ENCODE measurements around the gene RRP7A. TPM values are rescaled to one million over a fixed set of nuclear protein-coding genes. Genes with fewer than 3 reads are reported as not detected.

The RRP7A gene
- total RNA-seq: 20.8 and 55.7 TPM in 2 replicates

GRCh38 chr22:42519525-42520401 lies at the start of gene RRP7A:
RRP7A (minus strand) TSS chr22:42519796; CDS start chr22:42519786, 10 bp downstream.

GRCh38 chr22:42553475-42554361 lies 34.1 kb upstream of the RRP7A start, which contains the start of gene SERHL2:
SERHL2 (plus strand) TSS chr22:42553956; CDS start chr22:42554021, 65 bp downstream.

Small RNA genes within 50 kb of the gene (small RNA-seq; reads per million reads assigned to genes)
- gene RN7SKP80 (ENCODE audit: low replicate concordance) (not detected), gene RNU6-513P (ENCODE audit: low replicate concordance) (not detected)

Other genes with a start within 250 kb of the RRP7A start
- 35.9 and 39.7 TPM in 2 replicates for gene TCF20, start 249.1 kb downstream of the RRP7A start, total RNA-seq
- gene NFAM1, start 87.4 kb downstream of the RRP7A start, total RNA-seq: not detected in 2 replicates
- 1.0 and 1.8 TPM in 2 replicates for gene SERHL2, start 34.2 kb upstream of the RRP7A start, total RNA-seq
- 27.8 and 30.2 TPM in 2 replicates for gene POLDIP3, start 95.1 kb upstream of the RRP7A start, total RNA-seq
- gene ATP5MGL, start 120.8 kb upstream of the RRP7A start, total RNA-seq: 0.86 and 1.5 TPM in 2 replicates
- gene CYB5R3, start 129.6 kb upstream of the RRP7A start, total RNA-seq: 97.1 and 127 TPM in 2 replicates
- 12.5 and 16.6 TPM in 2 replicates for gene A4GALT, start 201.1 kb upstream of the RRP7A start, total RNA-seq